GM19043 (cell line): ENCODE measurements around the gene ANKRD36.
"Not testable (repeated sequence)": the region's sequence is repeated elsewhere in the genome, so short reads cannot be mapped to it uniquely, and the experiment has no call there.

Source experiments
- ATAC-seq: cut with Tn5 transposase; IDR thresholded peaks from one replicate; pipeline ENCODE4 v1.9.1; 2021; ENCODE audit warnings: low read depth; ENCODE audit not compliant: unreplicated experiment

ANKRD36 gene

GRCh38 chr2:97268075-97268591 is 155.2 kb downstream of the ANKRD36 start:
- not testable (repeated sequence) for ATAC-seq

- not testable (repeated sequence) for ATAC-seq
These were observed 163.4 kb downstream of the ANKRD36 start for GRCh38 chr2:97276232-97276798.

DNA sequence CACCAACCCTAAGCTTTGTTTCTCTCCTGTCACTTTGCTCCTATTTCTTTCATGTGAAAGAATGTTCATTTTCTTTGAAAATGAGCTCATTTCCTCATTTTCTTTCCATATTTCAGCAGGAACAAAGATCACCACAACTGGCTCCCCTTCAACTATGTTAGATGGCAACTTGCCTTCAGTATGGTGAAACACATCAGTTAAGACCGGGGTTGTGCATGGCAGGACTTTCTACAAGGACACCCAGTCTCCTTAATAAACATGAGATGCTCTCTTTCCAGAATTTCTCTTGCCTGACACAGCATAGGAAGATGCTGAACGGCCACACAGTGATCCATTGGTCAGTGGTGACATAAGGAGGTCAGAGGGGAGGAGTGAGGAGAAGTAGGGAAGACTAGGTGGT is 172.2 kb downstream of the ANKRD36 start:
- not testable (repeated sequence) for ATAC-seq

DNA sequence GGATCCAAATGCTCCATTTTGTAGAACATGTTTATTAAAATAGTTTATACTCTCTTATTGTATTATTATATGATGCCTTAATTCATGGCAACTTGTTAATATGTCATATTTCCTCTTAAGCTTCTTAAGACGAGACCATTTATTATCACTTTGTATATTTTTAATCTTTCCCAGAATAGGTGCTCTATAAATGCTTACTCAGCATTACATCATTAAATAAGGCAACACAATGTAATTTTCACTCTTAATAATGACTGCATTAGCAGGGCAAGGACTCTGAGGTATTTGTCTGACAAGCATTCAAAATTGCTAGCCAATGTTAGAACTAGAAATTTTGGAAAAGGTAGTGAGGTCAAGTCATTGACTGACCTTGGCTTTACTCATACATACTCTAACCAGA is 180.7 kb downstream of the ANKRD36 start:
- not testable (repeated sequence) for ATAC-seq
